ENCODE measurements around the gene TBC1D22A.
A peak's percentile ranks its signal among the peaks of the same experiment; 100 is the strongest.

The TBC1D22A gene

DNA sequence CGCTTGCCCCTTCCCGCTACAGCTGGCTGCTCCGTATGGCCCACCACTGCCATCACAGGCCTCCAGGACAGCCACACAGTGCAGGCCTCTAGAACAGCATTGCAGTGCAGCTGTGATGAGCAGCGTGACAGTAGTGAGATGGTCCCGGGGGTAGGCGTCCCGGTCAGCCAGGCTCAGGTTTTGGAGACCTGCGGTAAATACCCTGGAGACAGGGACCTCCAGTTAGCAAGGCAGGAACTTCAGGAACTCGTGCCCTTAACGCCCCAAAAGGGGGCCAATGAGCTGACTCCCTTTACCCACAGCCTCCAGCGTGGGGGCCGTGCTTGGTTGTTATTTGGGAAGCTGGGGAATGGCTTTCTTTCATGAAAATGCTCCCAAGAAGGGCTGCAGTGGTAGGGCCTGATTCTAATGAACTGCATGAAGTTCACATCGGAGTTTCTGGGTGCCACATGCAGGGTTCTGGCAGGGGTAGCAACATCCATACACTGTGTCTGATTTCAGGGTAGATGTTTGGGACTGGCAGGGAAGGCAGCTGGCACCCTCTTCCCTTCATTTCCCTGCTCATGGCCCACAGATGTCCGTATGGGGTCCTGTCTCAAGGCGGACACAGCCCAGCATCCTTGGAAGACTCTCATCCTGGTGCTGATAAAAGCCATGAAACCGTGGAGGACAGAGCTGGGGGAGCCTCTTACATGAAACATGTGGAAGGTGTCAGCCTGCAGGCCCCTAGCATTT, 440.5 kb downstream of the TBC1D22A start:
- no peak for DNase-seq (ENCODE audit: low spot score)

DNA sequence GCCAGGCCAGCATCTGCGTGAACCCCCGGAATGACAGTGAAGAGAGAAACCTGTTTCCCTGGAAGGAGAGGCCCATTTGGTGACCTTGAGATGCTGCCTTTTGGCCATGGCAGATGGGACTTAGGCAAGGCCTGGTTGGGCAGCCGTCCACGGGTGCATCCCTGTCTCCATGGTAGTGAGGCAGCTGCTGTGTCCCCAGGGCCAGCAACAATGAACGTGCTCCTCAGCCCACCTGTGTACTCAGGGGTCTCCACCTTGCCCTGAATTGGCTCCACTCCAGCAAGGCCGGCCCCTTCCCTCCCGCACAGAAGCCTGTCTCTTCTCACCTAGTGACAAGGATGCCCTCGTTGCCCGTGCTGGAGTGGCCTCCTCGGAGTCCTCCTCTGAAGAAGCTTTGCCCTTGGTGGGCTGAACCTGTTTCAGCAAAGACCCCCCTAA, 441.1 kb downstream of the TBC1D22A start:
- DNase-seq (ENCODE audit: low spot score), result no peak

DNA sequence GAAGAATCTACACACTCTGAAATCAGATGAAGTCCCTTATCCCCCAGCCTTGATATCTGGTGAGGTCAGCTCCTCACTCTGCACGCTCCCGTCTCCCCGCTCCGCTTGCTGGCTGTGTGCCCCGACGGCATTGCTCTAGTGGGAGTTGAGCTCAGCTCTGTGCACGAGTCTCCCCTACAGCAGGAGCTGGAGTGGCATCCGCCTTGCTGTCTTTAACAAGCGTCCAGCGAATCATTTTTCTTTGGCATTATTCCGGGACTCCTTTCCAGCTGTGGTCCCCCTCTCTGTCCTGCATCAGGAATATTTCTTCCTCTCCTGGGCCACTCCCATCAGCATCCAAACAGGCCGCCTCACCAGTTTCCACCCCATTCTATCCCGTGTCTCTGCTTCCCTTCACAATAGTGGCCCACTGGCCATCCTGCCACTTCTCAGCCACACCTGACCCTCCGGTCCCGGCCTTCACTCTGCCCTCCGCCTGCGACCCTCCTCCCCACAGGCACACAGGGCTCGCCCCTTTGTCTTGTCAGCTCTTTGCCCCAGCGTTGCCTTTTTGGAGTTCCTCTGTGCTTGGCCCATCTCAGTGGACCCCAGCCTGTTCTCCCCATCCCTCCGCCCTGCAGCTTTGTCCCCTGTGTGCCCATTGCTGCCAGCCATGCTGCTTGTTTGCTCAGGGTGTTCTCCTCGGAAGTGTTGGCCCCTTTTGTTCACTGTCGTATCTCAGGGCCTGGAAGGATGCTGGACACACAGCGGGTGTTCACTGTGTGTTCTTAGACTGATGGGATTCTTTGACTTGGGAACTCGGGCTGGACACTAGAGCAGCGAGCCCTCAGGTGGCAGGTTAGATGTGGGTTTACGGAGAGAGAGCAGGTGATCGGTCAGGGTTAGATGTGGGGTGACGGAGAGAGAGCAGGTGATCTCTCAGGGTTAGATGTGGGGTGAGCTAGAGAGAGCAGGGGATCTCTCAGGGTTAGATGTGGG, 441.8 kb downstream of the TBC1D22A start:
- DNase-seq (ENCODE audit: low spot score), result no peak

DNA sequence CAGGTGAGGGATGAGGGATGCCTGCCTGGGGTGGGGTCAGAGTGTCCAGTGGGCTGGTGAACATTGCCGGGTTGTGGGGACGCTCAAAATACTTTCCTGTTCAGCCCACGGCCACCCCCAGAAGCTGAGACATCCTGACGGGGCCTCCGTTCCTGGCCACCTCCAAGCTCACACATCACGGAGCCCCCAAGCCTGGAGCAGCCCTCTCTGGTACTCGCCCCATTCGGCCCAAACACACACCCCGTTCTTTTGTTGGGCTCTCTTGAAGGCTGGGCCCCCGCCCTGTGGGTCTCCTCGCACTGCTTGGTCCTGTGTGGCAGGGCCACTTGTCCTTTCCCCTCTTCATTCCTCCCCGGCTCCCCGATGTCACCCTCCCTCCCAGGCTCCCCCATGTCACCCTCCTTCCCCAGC, 442.6 kb downstream of the TBC1D22A start:
- DNase-seq (ENCODE audit: low spot score), result no peak

DNA sequence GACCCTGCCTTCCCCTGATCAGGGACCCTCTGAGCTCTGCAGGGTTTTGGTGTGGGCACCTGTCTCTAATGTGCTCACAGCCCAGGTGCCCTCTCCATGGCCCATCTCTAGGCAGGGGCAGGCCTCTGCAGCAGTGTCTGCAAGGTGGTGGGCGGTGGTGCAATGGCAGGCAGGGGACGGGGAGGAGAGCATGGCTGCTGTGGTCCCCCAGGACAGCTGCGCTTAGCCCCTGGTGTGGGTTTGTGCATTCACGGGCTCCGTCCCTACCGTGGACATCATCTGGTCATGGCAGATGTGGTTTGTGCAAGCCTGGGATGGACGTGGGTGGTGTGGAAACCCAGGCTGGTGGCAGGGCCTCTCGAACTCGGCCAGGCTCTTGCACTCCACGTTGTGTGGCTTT, 443.1 kb downstream of the TBC1D22A start:
- DNase-seq (ENCODE audit: low spot score), result no peak

DNA sequence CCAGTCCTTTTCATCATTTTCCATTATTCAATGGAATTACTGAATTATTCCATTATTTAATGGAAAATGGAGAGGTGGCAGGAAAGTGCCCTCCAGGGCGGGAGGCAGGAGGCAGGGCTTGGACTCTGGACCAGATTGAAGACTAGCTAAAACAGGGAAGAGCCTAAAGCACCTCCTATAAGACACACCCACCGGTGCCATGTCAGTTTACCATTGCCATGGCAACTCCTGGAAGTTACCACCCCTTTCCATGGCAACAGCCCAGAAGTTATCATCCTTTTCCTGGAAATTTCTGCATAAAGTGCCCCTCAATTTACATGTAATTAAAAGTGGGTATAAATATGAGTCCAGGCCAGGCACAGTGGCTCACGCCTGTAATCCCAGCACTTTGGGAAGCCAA, 443.7 kb downstream of the TBC1D22A start:
- no peak for DNase-seq (ENCODE audit: low spot score)

DNA sequence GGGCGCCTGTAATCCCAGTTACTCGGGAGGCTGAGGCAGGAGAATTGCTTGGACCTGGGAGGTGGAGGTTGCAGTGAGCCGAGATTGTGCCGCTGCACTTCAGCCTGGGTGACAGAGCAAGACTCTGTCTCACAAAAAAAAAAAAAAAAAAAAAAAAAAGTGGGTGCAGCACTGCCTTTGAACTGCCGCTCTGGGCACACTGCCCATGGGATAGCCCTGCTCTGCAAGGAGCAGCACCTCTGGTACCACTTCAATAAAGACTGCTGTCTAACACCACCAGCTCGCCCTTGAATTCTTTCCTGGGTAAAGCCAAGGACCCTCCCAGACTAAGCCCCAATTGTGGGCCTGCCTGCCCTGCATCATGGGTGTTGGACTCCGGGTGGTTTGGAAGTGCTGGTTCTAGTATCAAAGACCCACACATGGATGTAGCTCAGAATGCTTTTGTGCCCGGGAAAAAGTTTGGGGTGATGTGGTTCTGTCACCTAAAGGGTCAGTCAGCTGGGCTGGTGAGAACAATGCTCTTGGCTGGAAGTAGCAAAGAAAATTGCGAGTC, 444.3 kb downstream of the TBC1D22A start:
- DNase-seq (ENCODE audit: low spot score), result no peak

DNA sequence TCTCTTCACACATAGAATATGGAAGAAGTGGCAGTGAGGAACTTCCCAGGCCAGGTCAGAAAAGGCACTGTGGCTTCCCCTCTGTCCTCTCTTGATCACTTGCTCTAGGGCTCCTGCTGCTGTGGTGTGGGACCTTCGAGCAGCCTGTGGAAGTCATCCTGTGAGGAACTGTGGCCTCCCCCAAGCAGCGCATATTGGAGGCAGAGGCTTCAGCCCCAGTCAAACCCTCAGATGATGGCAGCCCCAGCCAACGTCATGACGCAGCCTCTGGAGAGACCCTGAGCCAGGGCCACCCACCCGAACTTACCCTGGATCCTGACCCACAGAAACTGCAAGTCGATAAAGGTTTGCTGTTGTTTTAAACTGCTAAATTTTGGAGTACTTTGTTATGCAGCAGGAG, 444.9 kb downstream of the TBC1D22A start:
- DNase-seq (ENCODE audit: low spot score), result no peak

DNA sequence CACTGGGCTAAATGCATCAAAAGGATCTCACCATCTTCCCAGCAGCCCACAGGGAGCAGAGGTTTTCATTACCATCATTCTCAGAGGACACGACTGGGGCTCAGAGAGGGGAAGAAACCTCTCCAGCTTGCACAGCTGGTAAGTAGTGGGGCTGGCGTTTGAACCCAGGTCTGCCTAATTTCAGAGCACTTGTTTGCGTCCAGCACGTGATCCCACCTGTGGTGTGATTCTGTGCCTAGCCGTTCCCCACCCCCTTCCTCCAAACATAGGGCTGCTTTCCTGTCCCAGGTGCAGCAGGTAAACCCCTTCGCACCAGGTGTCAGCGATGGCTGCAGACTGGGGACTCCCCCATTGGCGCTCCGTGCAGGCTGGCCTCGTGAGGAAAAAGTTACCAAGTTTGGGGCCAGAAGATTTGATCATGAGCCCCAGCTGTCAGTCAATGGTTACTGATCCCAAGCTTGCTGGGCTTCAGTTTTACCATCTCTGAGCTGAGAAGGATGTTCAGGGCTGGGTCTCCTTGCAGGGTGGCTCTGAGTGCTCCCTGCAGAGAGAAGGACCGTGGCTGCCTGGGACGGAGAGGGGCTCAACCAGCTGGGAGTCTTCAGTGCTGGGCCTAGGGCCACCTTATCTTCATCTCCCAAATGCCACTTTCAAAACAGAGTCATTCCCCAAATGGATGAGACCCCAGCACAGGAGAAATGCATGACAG, 445.6 kb downstream of the TBC1D22A start:
- DNase-seq (ENCODE audit: low spot score), result no peak

DNA sequence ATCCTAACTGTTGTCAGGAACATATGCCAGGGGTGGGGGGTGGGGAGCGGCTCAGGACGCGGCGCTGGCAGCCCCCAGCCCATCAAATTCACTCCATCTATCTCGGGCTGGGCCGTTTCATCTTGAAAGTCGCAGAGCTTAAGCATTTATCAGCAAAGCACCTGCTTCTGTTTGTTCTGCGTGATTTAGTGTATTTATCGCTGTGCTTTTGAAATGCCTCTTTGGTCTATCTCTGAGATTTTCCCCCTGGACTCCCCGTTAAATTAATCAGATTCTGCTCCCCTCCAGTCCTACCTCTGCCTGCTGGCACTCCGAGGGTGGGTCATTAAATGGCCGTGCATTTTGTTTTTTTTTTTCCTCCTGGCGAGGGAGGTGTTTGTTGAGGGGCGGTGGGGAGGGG, 446.2 kb downstream of the TBC1D22A start:
- no peak for DNase-seq (ENCODE audit: low spot score)

DNA sequence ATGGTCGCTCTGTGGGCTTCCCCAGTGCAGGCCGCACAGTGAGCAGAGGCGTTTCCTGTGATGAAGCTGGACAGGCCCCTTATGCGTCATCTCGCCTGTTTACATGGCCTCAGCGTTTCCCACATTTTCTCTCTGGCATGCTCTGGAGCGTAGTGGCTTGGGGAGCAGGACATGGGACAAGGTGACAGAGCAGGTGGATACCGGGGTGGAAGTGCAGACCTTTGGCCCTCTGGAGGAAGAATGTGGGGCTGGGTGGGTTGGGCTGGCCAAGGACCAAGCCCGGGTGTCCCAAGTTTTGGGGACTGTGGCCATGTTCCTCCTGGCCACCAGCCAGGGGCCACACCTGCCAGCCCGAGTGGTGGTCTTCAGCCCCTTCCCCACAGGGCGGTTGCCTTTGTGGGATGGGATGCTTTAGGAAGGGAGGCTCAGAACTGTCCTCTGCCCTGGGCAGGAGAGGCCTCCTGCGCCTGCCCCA, 446.6 kb downstream of the TBC1D22A start:
- no peak for DNase-seq (ENCODE audit: low spot score)

DNA sequence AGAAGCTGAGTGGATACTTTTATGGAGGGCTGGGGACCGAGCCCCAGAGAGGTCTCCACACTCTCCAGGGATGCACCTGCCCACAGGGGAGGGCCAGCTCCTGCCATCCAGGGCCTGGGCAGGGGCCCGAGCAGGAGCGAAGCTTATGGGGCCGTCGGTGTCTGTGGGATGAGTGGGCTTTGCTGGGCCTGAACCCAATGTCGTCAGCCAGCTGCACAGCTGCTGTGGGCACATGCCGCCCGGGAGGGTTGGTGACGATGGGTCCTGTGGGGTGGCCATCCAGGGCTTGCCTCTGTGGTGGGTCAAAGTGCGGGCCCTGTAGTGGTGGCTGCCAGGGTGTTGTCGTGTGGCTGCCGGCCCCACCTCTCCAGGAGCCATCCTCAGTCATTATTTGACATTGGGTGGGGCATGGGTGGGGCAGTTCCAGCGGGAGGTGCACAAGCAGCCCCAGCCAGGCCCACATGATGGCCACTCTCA, 447.1 kb downstream of the TBC1D22A start:
- DNase-seq (ENCODE audit: low spot score), result no peak

DNA sequence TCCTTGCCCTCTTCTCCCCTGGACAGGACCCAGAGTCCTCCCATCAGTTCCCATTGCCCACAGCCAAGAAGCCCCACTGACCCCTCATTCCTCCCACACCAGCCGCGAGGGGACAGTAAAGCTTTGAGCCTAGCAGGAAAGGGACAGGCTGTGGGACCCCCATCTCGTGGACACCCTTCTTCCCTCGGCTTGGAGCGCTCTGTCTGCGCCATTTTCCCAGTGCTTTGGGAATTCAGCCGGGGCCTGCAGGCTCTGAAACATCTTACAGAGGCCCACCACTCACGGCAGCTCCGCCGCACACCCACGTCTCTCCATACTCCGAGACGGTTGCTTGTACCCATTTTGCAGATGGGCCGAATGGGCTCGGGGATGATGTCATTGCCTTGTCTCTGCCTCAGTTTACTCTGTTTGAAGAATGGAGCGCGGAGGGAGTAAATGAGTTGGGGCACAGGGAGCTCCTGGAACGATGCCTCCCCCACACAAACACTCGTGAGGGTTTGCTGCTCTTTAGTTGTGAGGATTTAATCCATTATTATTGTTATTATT, 447.7 kb downstream of the TBC1D22A start:
- no peak for DNase-seq (ENCODE audit: low spot score)

DNA sequence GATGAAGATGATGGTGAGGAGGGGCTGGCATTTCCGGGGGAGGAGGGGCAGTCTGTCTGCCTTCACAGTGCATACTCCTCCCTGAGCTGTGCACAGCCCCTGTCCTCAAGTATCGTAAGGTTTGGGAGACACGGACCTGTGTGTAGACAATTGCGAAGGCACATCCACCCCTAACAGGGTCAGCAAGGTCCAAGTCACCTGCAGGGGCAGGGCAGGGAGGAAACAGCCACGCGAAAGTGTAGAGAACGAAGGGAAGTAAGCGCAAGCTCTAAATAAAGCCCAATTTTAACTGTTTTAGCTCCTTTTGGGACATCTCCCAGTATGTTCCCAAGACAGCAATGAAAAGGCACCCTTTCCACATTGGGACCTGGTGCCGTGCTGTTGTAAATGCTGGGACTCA, 448.2 kb downstream of the TBC1D22A start:
- DNase-seq (ENCODE audit: low spot score), result no peak

DNA sequence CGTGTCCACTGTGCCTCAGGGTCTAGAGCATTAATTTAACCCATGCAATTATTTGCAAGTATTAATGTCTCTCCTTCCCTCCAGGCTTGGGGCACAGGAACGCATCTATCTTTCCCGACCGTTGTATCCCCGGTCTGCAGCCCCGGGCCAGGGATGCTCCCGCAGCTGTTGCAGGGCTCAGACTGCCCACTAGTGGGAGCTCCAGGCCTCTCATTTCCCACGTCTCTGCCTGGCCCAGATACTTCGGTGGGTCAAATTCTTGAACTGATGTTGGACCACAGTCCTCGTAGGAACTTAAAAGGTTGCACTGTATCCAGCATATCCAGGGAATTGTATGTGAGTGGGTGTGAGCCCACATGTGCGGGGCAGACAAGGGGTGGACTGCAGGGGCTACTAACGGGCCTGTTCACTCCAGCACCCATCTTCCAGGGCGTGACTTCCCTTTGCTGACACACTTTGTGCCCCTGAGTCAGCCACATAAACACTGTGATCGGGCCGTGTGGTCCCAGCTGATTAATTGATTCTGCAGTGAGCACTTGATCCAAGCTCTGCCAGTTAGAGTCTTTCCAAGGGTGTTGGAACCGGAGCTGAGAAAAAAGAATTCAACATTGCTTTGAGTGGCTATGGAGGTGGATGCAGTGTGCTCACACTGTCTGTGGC, 451.3 kb downstream of the TBC1D22A start:
- DNase-seq (ENCODE audit: low spot score), result peak; percentile 20

DNA sequence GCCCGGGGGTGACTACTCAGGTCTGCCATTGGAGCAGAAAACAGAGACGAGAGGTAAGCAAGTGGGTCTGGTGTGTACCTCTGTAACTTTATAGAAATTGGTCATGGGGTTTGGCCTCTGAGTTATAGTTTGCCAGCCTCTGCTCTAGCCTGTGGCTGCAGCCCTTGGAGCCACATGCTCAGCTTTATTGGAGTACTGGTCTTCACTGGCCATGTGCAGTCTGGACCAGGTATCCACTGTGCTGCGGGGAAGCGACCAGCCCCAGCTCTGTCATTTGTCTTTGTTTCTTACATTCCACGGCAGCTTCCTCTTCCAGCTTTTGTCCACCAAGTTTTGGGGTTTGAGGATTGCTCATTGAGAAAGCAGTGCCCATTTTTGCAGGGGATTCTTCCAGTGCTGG, 453.4 kb downstream of the TBC1D22A start:
- no peak for DNase-seq (ENCODE audit: low spot score)

DNA sequence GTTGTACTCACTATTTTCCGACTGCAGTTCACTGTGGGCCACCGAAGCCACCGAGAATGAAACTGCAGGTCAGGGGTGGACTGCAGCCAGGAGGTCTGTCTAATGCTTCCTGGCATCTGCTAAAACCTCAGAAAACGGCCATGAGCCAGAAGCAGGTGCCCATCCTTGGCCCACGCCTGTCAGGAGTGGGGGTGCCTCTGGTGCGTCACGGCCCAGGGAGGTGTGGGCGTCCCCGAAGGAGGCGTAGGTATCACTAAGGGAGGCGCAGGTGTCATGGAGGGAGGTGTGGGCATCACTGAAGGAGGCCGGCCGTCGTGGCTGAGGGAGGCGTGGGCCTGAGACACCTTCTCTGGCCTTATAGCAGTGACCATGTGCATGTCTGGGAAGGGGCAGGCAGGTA, 456.2 kb downstream of the TBC1D22A start:
- DNase-seq (ENCODE audit: low spot score), result no peak

DNA sequence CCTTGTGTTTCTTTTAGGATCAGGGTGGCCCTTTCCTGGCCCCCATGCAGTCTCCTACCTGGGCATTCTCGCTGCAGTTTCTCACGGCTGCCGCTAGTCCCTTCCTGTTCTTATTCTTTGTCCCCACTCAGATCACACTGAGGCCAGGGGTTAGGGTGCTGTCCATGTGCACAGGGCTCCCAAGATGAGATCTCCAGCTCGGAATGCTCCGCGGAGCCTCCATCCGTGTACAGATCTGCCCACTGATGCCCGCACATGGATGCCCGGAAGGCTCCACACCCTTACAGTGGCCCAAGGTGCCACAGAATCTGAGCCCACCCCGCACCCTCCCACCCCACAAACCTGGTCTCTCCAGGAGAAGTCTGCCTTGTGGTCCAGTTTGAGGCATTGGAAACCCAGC, 457.3 kb downstream of the TBC1D22A start:
- no peak for DNase-seq (ENCODE audit: low spot score)

DNA sequence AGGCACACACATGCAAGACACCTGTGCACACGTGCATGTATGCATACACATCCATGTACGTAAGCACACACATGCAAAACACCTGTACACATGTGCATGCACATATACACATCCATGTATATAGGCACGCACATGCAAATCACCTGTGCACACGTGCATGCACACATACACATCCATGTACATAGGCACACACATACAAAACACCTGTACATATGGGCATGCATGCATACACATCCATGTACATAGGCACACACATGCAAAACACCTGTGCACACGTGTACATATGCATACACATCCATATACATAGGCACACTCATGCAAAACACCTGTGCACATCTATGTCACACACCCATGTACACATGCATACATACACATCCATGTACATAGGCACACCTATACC, 458.3 kb downstream of the TBC1D22A start:
- no peak for DNase-seq (ENCODE audit: low spot score)

DNA sequence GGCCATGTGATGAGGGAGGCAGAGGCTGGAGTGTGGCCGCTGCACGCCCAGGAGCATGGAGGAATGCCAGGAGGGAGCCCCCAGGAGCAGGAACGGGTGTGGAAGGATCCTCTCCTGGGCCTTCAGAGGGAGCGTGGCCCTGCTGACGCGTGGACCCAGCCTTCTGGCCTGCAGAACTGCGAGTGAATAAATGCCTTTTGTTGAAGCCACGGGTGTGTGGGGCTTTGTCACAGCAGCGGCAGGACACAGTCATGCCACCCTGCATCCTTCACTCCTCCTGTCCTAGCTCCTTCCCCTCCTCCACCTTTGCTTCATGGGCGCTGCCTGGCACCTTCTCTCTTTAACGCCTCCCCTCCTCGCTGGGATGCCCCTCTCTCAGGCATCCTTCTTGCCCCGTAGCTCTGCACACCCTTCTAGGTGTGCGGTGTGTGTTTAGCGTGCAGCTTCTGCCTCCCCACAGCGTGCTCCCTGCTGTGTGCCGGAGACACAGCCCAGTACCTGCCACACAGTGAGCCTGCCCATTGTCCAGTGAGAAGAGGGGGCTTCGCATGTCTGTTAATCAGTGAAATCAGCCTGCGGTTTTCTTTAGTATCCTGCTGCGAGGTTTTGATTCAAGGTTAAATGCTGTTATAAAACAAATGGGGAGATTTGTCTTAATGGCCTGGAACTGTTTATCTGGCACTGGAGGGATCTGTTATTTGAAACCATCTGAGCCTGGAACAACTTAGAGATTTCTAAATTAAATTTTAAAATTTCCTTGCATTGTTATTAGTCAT, 459.6 kb downstream of the TBC1D22A start:
- no peak for DNase-seq (ENCODE audit: low spot score)

Measured in kidney capillary endothelial cell (primary cell).